PFSK-1 (cell line): ENCODE measurements around the gene HYCC2.

ENCODE experiments used
- FOXP2 ChIP-seq: optimal IDR thresholded peaks from 2 replicates; pipeline ENCODE3; 2011; ENCODE audit warnings: borderline replicate concordance, control low read depth, inconsistent platforms; ENCODE audit not compliant: insufficient read depth; ENCODE audit errors: extremely low read length, extremely low read depth
- POLR2AphosphoS5 ChIP-seq: IDR thresholded peaks from 2 replicates; pipeline ENCODE4 v1.6.1; 2012; ENCODE audit warnings: low read depth, mild to moderate bottlenecking, control low read depth, low read length, moderate library complexity
- TF ChIP-seq, protein P1 (sequence below), 2 experiments: IDR thresholded peaks; 2 replicates each; pipeline versions ENCODE4 v1.6.1 to v1.8.0; 2011 to 2012; ENCODE audit warnings: low read depth in 2 of 2, low read length in 2 of 2, control low read depth in 1 of 2, inconsistent platforms in 1 of 2, mild to moderate bottlenecking in 1 of 2, moderate library complexity in 1 of 2; ENCODE audit not compliant: insufficient read depth in 1 of 2

- TF ChIP-seq POLR2AphosphoS5 (no peak), FOXP2 (no peak)
- TF ChIP-seq, protein P1, sequence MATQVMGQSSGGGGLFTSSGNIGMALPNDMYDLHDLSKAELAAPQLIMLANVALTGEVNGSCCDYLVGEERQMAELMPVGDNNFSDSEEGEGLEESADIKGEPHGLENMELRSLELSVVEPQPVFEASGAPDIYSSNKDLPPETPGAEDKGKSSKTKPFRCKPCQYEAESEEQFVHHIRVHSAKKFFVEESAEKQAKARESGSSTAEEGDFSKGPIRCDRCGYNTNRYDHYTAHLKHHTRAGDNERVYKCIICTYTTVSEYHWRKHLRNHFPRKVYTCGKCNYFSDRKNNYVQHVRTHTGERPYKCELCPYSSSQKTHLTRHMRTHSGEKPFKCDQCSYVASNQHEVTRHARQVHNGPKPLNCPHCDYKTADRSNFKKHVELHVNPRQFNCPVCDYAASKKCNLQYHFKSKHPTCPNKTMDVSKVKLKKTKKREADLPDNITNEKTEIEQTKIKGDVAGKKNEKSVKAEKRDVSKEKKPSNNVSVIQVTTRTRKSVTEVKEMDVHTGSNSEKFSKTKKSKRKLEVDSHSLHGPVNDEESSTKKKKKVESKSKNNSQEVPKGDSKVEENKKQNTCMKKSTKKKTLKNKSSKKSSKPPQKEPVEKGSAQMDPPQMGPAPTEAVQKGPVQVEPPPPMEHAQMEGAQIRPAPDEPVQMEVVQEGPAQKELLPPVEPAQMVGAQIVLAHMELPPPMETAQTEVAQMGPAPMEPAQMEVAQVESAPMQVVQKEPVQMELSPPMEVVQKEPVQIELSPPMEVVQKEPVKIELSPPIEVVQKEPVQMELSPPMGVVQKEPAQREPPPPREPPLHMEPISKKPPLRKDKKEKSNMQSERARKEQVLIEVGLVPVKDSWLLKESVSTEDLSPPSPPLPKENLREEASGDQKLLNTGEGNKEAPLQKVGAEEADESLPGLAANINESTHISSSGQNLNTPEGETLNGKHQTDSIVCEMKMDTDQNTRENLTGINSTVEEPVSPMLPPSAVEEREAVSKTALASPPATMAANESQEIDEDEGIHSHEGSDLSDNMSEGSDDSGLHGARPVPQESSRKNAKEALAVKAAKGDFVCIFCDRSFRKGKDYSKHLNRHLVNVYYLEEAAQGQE (IDR thresholded peaks at IDR 0.05; ENCODE audit: insufficient read depth in 1 of 2, low read depth in 2 of 2, low read length in 2 of 2): no peak
Observed at GRCh38 chr2:201057715-201058248, 13.7 kb downstream of the HYCC2 start.
